Measurements from ENCODE around the gene RCN2.
"Not testable (repeated sequence)": the region's sequence is repeated elsewhere in the genome, so short reads cannot be mapped to it uniquely, and the experiment has no call there.

The RCN2 gene

GRCh38 chr15:76931397-76932134 lies at the start of gene RCN2:
Gene RCN2, plus strand, starts transcription at chr15:76931749. Its CDS starts 93 bp downstream, at chr15:76931842.
- DNase-seq (ENCODE audit: low read depth) = peak; percentile 79

GRCh38 chr15:76885212-76885611 lies 46.3 kb upstream of the RCN2 start:
- DNase-seq (ENCODE audit: low read depth) = no peak

DNA sequence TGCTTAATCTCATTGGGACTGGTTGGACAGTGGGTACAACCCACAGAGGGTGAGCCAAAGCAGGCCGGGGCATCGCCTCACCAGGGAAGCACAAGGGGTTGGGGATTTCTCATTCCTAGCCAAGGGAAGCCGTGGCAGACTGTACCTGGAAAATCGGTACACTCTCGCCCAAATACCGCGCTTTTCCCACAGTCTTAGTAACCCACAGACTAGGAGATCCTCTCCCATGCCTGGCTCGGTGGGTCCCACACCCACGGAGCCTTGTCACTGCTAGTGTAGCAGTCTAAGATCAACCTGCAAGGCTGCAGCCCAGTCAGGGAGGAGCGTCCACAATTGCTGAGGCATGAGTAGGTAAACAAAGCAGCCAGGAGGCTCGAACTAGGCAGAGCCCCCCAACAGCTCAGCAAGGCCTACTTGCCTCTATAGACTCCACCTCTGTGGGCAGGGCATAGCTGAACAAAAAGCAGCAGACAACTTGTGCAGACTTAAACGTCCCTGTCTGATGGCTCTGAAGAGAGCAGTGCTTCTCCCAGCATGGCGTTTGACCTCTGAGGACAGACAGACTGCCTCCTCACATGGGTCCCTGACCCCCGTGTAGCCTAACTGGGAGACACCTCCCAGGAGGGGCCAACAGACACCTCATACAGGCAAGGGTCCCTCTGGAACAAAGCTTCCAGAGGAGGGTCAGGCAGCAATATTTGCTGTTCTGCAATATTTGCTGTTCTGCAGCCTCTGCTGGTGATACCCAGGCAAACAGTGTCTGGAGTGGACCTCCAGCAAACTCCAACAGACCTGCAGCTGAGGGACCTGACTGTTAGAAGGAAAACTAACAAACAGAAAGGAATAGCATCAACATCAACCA lies 44.0 kb upstream of the RCN2 start:
- DNase-seq (ENCODE audit: low read depth) = not testable (repeated sequence)

GRCh38 chr15:76892836-76893235 lies 38.7 kb upstream of the RCN2 start:
- DNase-seq (ENCODE audit: low read depth) = not testable (repeated sequence)

DNA sequence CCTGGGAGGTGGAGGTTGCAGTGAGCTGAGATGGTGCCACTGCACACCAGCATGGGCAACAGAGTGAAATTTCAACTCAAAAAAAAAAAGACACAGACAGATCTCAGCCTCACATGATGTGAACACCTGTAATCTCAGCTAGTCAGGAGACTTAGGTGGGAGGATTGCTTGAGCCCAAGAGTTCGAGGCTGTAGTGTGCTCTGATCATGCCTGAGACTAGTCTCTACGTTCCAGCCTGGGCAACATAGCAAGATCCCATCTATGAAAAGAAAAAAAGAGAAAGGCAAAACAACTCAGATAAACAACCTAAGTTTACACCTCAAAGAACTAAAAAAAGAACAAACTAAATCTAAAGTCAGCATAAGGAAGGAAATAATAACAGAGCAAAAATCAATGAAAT lies 37.4 kb upstream of the RCN2 start:
- no peak for DNase-seq (ENCODE audit: low read depth)

GRCh38 chr15:76898102-76898501 lies 33.4 kb upstream of the RCN2 start:
- DNase-seq (ENCODE audit: low read depth) = no peak

- DNase-seq (ENCODE audit: low read depth) = not testable (repeated sequence)
Measured at GRCh38 chr15:76899176-76899930, 32.2 kb upstream of the RCN2 start.

- DNase-seq (ENCODE audit: low read depth) = not testable (repeated sequence)
Measured at GRCh38 chr15:76899931-76900310, 31.6 kb upstream of the RCN2 start.

DNA sequence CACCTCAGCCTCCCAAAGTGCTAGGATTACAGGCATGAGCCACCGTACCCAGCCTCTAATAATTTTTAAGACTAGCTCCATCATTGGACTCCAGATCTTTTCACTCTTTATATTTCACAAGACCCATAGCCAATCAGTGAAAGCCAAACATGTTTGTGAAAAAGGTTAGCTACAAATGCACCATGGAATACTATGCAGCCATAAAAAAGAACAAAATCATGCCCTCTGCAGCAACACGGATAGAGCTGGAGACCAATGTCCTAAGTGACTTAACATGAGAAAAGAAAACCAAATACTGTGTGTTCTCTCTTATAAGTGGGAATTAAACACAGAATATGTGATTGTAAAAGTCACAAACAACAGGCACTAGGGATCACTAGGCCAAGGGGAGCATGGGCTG lies 29.6 kb upstream of the RCN2 start:
- DNase-seq (ENCODE audit: low read depth) = no peak

DNA sequence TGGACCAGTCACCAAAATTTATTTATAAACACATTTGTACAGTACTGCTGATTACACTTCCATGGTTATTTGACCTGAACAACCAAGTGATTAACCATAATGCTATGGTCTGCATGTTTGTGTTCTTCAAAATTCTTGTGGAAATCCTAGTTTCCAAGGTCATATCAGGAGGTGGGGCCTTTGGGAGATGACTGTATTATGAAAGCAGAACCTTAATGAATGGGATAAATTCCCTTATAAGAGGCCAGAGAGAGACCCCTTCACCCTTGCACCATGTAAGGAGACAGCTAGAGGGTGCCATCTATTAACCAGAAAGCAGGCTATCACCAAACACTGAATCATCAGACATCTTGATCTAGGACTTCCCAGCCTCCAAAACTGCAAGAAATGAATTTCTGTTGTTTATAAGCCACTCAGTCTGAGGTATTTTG lies 28.3 kb upstream of the RCN2 start:
- DNase-seq (ENCODE audit: low read depth) = no peak

- DNase-seq (ENCODE audit: low read depth) = peak; percentile 1
Measured at GRCh38 chr15:76904461-76905012, 27.0 kb upstream of the RCN2 start.

DNA sequence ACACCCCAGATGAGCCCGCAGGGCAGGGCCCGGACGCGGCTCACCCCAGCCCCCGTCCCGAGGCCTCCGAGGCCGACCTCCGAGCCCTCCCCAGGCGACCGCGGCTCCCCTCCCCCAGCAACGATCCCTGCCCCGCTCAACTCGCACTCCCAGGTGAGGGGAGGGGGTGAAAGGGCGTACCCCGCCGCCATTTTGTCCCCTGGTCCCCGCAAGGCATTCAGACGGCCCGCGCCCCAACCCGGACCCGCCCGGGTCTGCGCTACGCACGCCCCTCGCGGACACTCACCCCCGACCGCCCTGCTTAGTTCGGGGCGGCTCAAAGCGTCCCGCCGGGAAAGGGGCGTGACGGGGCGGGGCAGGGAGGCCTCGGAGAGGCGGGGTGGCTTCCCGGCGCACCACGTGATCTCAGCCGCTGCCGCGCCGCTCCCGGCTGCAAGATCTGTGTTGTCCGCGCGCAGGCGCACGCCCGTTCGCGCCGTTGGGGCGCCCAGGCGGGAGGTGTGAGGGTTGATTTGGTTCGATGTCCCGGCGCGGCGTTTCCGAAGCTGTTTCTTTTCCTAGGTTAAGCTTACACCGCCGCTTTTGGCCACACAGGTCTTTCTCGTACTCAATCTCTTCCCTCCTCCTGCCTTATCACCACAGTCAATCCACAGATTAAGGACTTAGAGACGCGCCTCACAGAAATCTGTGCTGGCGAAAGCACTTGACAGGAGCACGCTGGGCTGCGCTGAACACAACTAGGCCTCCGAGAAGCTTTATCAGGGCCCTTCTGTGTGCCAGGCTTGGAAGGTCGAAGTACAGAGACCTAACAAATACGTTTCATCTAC lies 26.3 kb upstream of the RCN2 start, which contains the start of gene SCAPER:
TSS of gene SCAPER (minus strand) at position 328 of the 827 bp plus-strand sequence. CDS start 21,523 bp downstream, outside the sequence.
- DNase-seq (ENCODE audit: low read depth) = peak; percentile 79

GRCh38 chr15:76905855-76906254 lies 25.7 kb upstream of the RCN2 start:
- no peak for DNase-seq (ENCODE audit: low read depth)

- DNase-seq (ENCODE audit: low read depth) = no peak
Measured at GRCh38 chr15:76912430-76912829, 19.1 kb upstream of the RCN2 start.

GRCh38 chr15:76913737-76914136 lies 17.8 kb upstream of the RCN2 start:
- DNase-seq (ENCODE audit: low read depth) = no peak

- DNase-seq (ENCODE audit: low read depth) = no peak
Measured at GRCh38 chr15:76916369-76916768, 15.2 kb upstream of the RCN2 start.

- DNase-seq (ENCODE audit: low read depth) = no peak
Measured at GRCh38 chr15:76928201-76928600, 3.3 kb upstream of the RCN2 start.

- no peak for DNase-seq (ENCODE audit: low read depth)
Measured at GRCh38 chr15:76929011-76929760, 2.4 kb upstream of the RCN2 start.

DNA sequence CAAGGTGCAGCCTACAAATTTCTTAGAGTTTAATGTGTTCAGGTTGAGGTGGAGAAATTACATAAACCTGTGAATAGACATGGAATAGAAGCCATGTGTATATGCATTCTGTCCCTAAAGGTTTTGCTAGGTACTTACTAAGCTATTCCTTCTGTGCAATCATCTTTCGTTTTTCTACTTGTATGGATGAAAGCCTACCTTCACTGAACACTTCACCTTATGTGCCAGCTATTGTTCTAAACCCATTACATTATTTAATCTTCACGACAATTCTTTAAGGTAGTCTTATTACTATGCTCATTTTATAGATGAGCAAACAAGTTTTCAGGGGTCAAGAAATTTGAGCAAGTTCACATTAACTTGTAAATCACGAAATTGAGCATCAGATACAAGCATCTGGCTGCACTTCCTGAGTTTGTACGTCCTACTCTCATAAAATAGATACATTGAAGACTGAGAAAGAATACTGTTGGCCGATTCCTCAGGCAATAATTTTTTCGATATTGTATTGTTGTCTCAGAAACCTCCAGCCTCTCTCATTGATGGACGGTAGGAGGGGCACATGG lies 635 bp upstream of the RCN2 start:
- no peak for DNase-seq (ENCODE audit: low read depth)

Data from stimulated activated CD8-positive, alpha-beta memory T cell treated with anti-CD3 and anti-CD28 coated beads, Interleukin-15, amount 100 ng/mL, for 24 hours (primary cell).